PFSK-1 (cell line): ENCODE results near the gene PGR.

Source experiments
- POLR2AphosphoS5 ChIP-seq: IDR thresholded peaks from 2 replicates; pipeline ENCODE4 v1.6.1; 2012; ENCODE audit warnings: low read depth, mild to moderate bottlenecking, control low read depth, low read length, moderate library complexity
- TF ChIP-seq, protein P1 (sequence below), 2 experiments: IDR thresholded peaks; 2 replicates each; pipeline versions ENCODE4 v1.6.1 to v1.8.0; 2011 to 2012; ENCODE audit warnings: low read depth in 2 of 2, low read length in 2 of 2, control low read depth in 1 of 2, inconsistent platforms in 1 of 2, mild to moderate bottlenecking in 1 of 2, moderate library complexity in 1 of 2; ENCODE audit not compliant: insufficient read depth in 1 of 2

DNA sequence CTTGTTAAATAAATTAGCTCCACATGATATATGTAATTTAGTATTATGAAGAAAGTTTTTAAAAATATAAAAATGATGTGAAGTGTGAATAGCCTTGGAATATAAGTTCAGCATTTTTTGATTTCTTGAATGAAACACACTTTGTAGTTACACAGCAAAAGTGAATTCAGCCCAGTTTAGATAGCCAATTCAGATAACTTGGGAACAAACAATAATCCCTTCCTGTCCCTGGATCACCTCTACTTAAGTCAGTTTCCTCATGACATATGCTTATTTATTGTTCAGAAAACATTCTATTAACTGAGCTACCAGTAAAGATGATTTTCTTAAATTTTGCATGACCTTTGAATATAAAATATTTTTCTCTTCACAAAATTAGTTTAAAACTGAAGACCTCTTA, 107.4 kb downstream of the PGR start:
- no peak for TF ChIP-seq POLR2AphosphoS5
- TF ChIP-seq, protein P1, sequence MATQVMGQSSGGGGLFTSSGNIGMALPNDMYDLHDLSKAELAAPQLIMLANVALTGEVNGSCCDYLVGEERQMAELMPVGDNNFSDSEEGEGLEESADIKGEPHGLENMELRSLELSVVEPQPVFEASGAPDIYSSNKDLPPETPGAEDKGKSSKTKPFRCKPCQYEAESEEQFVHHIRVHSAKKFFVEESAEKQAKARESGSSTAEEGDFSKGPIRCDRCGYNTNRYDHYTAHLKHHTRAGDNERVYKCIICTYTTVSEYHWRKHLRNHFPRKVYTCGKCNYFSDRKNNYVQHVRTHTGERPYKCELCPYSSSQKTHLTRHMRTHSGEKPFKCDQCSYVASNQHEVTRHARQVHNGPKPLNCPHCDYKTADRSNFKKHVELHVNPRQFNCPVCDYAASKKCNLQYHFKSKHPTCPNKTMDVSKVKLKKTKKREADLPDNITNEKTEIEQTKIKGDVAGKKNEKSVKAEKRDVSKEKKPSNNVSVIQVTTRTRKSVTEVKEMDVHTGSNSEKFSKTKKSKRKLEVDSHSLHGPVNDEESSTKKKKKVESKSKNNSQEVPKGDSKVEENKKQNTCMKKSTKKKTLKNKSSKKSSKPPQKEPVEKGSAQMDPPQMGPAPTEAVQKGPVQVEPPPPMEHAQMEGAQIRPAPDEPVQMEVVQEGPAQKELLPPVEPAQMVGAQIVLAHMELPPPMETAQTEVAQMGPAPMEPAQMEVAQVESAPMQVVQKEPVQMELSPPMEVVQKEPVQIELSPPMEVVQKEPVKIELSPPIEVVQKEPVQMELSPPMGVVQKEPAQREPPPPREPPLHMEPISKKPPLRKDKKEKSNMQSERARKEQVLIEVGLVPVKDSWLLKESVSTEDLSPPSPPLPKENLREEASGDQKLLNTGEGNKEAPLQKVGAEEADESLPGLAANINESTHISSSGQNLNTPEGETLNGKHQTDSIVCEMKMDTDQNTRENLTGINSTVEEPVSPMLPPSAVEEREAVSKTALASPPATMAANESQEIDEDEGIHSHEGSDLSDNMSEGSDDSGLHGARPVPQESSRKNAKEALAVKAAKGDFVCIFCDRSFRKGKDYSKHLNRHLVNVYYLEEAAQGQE (IDR thresholded peaks at IDR 0.05; ENCODE audit: insufficient read depth in 1 of 2, low read depth in 2 of 2, low read length in 2 of 2) = no peak
